SK-N-SH (cell line): ENCODE results near the gene VAMP3.

Experiments
- EP300 ChIP-seq, 2 experiments: IDR thresholded peaks; 2 replicates each; pipeline versions ENCODE4 v1.4.0 to v1.6.1; 2012; ENCODE audit warnings: borderline replicate concordance in 1 of 2, low read depth in 1 of 2, low read length in 1 of 2
- YY1 ChIP-seq: IDR thresholded peaks from 2 replicates; pipeline ENCODE4 v1.4.0; 2012; ENCODE audit warnings: low read depth, mild to moderate bottlenecking
- TF ChIP-seq, protein P1 (sequence below): fragments of 200-600 bp; sonication (generic); IDR thresholded peaks from 2 replicates; pipeline ENCODE4 v1.6.1; 2017; ENCODE audit warnings: antibody characterized with exemption, mild to moderate bottlenecking, moderate library complexity
- TF ChIP-seq, protein P2 (sequence below): fragments of 150-350 bp; IDR thresholded peaks from 2 replicates; pipeline ENCODE4 v1.6.1; 2017; ENCODE audit warnings: antibody characterized with exemption, low read length, low read depth, borderline replicate concordance
- TF ChIP-seq, protein P3 (sequence below): IDR thresholded peaks from 2 replicates; pipeline ENCODE4 v1.6.1; 2012; ENCODE audit warnings: mild to moderate bottlenecking, low read depth, low read length, moderate library complexity

DNA sequence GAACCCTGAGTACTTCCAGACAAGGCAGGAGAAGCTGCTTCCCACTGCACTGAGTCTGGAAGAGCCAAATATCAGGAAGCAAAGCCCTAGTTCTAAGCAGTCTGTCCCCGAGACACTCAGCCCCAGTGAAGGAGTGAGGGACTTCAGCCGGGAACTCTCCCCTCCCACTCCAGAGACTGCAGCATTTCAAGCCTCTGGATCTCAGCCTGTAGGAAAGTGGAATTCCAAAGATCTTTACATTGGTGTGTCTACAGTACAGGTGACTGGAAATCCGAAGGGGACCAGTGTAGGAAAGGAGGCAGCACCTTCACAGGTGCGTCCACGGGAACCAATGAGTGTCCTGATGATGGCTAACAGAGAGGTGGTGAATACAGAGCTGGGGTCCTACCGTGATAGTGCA, 33.1 kb upstream of the VAMP3 start:
- TF ChIP-seq, protein P1, sequence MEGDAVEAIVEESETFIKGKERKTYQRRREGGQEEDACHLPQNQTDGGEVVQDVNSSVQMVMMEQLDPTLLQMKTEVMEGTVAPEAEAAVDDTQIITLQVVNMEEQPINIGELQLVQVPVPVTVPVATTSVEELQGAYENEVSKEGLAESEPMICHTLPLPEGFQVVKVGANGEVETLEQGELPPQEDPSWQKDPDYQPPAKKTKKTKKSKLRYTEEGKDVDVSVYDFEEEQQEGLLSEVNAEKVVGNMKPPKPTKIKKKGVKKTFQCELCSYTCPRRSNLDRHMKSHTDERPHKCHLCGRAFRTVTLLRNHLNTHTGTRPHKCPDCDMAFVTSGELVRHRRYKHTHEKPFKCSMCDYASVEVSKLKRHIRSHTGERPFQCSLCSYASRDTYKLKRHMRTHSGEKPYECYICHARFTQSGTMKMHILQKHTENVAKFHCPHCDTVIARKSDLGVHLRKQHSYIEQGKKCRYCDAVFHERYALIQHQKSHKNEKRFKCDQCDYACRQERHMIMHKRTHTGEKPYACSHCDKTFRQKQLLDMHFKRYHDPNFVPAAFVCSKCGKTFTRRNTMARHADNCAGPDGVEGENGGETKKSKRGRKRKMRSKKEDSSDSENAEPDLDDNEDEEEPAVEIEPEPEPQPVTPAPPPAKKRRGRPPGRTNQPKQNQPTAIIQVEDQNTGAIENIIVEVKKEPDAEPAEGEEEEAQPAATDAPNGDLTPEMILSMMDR, result no peak
- TF ChIP-seq EP300 (IDR thresholded peaks at IDR 0.05; ENCODE audit: borderline replicate concordance in 1 of 2, low read depth in 1 of 2, low read length in 1 of 2) (no peak), YY1 (no peak)
- TF ChIP-seq, protein P2, sequence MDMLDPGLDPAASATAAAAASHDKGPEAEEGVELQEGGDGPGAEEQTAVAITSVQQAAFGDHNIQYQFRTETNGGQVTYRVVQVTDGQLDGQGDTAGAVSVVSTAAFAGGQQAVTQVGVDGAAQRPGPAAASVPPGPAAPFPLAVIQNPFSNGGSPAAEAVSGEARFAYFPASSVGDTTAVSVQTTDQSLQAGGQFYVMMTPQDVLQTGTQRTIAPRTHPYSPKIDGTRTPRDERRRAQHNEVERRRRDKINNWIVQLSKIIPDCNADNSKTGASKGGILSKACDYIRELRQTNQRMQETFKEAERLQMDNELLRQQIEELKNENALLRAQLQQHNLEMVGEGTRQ, result no peak
- TF ChIP-seq, protein P3, sequence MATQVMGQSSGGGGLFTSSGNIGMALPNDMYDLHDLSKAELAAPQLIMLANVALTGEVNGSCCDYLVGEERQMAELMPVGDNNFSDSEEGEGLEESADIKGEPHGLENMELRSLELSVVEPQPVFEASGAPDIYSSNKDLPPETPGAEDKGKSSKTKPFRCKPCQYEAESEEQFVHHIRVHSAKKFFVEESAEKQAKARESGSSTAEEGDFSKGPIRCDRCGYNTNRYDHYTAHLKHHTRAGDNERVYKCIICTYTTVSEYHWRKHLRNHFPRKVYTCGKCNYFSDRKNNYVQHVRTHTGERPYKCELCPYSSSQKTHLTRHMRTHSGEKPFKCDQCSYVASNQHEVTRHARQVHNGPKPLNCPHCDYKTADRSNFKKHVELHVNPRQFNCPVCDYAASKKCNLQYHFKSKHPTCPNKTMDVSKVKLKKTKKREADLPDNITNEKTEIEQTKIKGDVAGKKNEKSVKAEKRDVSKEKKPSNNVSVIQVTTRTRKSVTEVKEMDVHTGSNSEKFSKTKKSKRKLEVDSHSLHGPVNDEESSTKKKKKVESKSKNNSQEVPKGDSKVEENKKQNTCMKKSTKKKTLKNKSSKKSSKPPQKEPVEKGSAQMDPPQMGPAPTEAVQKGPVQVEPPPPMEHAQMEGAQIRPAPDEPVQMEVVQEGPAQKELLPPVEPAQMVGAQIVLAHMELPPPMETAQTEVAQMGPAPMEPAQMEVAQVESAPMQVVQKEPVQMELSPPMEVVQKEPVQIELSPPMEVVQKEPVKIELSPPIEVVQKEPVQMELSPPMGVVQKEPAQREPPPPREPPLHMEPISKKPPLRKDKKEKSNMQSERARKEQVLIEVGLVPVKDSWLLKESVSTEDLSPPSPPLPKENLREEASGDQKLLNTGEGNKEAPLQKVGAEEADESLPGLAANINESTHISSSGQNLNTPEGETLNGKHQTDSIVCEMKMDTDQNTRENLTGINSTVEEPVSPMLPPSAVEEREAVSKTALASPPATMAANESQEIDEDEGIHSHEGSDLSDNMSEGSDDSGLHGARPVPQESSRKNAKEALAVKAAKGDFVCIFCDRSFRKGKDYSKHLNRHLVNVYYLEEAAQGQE, result no peak
